ENCODE measurements around the gene RHEB. TPM values are rescaled to one million over a fixed set of nuclear protein-coding genes. Genes with fewer than 3 reads are reported as not detected.

RHEB gene
- total RNA-seq, 1 donor from 2014 or later: 143 TPM

DNA sequence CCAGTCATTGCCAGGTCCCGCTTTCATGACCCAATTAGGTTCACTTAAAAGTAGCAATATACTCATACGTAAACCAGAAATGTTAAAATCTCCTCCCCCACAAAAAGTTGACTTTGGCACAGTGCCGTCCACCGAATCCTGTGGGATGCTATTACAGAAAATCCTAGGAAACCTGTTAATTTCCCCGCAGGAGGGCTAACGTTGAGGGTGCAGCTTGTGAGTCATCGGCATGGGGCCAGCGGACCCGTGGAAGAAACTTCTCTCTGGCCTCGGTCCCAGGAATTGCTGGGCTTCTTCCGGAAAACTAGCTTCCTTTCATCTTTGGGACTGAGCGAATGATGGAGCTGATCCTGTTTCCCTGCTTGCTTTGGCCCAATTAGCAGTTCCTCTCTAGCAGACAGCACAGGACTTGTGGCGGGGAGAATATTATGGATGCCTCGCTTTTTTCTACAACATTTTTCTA lies 93.2 kb downstream of the RHEB start:
- FAIRE-seq (peak; percentile 64), DNase-seq (ENCODE audit: low read depth) (peak; percentile 97)
- Histone ChIP-seq H3K27me3 (ENCODE audit: insufficient read depth, low read length) (no peaks in the 10 kb centered on the region), H3K4me1 (ENCODE audit: insufficient read depth, low read length) (peaks cover 39% of the 10 kb centered on the region), H3K27ac (ENCODE audit: low read depth, low read length) (peak overlapping the region; percentile 57), H3K9me3 (ENCODE audit: insufficient read depth, low read depth, low read length) (peaks cover 7% of the 10 kb centered on the region), H3K36me3 (ENCODE audit: insufficient read depth, low read length) (no peaks in the 10 kb centered on the region), H3K4me3 (ENCODE audit: insufficient read depth, low read depth, low read length) (no peak overlapping the region), H3K79me2 (ENCODE audit: insufficient read depth, low read length) (no peaks in the 10 kb centered on the region), H3K9ac (ENCODE audit: low read length) (no peak overlapping the region), H2AFZ (ENCODE audit: low read depth, low read length) (no peak overlapping the region), H4K20me1 (ENCODE audit: insufficient read depth, low read length) (no peaks in the 10 kb centered on the region), H3K4me2 (ENCODE audit: low read length) (peak overlapping the region; percentile 68)
- peaks cover 28% of the 10 kb centered on the region for H3K4me1 Mint-ChIP-seq (ENCODE audit: low read depth, unreplicated experiment)
- H3K36me3 Mint-ChIP-seq (ENCODE audit: low read depth, unreplicated experiment): peaks cover 1% of the 10 kb centered on the region
- no peak overlapping the region for H3K4me3 Mint-ChIP-seq (ENCODE audit: unreplicated experiment)
- TF ChIP-seq, protein P1, sequence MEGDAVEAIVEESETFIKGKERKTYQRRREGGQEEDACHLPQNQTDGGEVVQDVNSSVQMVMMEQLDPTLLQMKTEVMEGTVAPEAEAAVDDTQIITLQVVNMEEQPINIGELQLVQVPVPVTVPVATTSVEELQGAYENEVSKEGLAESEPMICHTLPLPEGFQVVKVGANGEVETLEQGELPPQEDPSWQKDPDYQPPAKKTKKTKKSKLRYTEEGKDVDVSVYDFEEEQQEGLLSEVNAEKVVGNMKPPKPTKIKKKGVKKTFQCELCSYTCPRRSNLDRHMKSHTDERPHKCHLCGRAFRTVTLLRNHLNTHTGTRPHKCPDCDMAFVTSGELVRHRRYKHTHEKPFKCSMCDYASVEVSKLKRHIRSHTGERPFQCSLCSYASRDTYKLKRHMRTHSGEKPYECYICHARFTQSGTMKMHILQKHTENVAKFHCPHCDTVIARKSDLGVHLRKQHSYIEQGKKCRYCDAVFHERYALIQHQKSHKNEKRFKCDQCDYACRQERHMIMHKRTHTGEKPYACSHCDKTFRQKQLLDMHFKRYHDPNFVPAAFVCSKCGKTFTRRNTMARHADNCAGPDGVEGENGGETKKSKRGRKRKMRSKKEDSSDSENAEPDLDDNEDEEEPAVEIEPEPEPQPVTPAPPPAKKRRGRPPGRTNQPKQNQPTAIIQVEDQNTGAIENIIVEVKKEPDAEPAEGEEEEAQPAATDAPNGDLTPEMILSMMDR (IDR thresholded peaks at IDR 0.05; ENCODE audit: insufficient read depth, low read depth, low read length): no peak
- no peak for TF ChIP-seq EZH2 (IDR thresholded peaks at IDR 0.05; ENCODE audit: insufficient read depth, low read length)
- H3K27me3 Mint-ChIP-seq (ENCODE audit: low read depth, unreplicated experiment): peaks cover 24% of the 10 kb centered on the region
- peaks cover 9% of the 10 kb centered on the region for H3K9me3 Mint-ChIP-seq (ENCODE audit: unreplicated experiment)
- no peak overlapping the region for H3K27ac Mint-ChIP-seq (ENCODE audit: unreplicated experiment)

DNA sequence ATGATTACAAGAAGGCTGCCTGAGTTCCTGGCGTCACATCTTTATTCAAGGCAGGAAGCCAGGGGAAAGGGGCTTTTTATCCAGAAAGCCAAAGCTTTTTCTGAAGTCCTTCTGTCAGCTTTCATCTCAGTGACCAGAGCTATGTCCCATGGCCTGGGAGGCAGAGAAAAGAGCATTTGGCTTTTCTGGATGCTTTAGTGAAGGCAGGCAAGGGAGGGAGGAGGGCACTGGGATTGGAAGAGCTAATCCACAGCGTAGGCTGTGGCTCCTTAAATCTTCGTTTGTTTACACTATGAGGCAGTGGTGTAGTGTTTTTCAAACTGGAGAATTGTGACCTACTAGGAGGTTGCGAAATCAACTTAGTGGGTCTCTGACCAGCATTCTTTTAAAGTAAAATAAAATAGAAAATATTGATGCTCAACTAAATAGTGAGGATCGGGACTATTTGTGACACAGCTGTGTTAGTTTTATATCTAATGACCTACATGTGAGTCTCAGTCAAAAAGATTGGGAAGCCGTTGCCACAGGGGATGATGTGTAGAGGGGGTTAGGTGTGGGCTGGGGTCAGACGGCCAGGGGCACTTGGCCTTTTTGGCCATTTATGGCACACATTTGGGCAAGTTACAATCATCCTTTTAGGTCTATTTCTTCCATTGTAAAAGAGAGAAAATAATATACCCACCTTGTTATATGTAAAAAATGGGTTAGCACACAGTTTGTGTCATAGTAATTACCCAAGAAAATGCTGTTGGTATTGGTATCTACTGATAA lies 93.8 kb downstream of the RHEB start:
- H4K20me1 ChIP-seq (ENCODE audit: insufficient read depth, low read length): no peaks in the 10 kb centered on the region
- no peaks in the 10 kb centered on the region for H3K36me3 ChIP-seq (ENCODE audit: insufficient read depth, low read length)
- H2AFZ ChIP-seq (ENCODE audit: low read depth, low read length): no peak overlapping the region
- H3K9ac ChIP-seq (ENCODE audit: low read length): no peak overlapping the region
- H3K4me3 Mint-ChIP-seq (ENCODE audit: unreplicated experiment): no peak overlapping the region
- no peak overlapping the region for H3K27ac Mint-ChIP-seq (ENCODE audit: unreplicated experiment)
- no peak for TF ChIP-seq EZH2 (IDR thresholded peaks at IDR 0.05; ENCODE audit: insufficient read depth, low read length)
- TF ChIP-seq, protein P1 (IDR thresholded peaks at IDR 0.05; ENCODE audit: insufficient read depth, low read depth, low read length): no peak
- no peak overlapping the region for H3K4me3 ChIP-seq (ENCODE audit: insufficient read depth, low read depth, low read length)
- FAIRE-seq (no peak), DNase-seq (ENCODE audit: low read depth) (peak; percentile 78)
- H3K4me2 ChIP-seq (ENCODE audit: low read length): peak overlapping the region; percentile 68
- peaks cover 1% of the 10 kb centered on the region for H3K36me3 Mint-ChIP-seq (ENCODE audit: low read depth, unreplicated experiment)
- no peaks in the 10 kb centered on the region for H3K79me2 ChIP-seq (ENCODE audit: insufficient read depth, low read length)
- peaks cover 11% of the 10 kb centered on the region for H3K9me3 Mint-ChIP-seq (ENCODE audit: unreplicated experiment)
- H3K4me1 Mint-ChIP-seq (ENCODE audit: low read depth, unreplicated experiment): peaks cover 28% of the 10 kb centered on the region
- H3K4me1 ChIP-seq (ENCODE audit: insufficient read depth, low read length): peaks cover 39% of the 10 kb centered on the region
- H3K9me3 ChIP-seq (ENCODE audit: insufficient read depth, low read depth, low read length): peaks cover 9% of the 10 kb centered on the region
- peak overlapping the region; percentile 54 for H3K27ac ChIP-seq (ENCODE audit: low read depth, low read length)
- peaks cover 23% of the 10 kb centered on the region for H3K27me3 Mint-ChIP-seq (ENCODE audit: low read depth, unreplicated experiment)
- H3K27me3 ChIP-seq (ENCODE audit: insufficient read depth, low read length): peaks cover 1% of the 10 kb centered on the region

DNA sequence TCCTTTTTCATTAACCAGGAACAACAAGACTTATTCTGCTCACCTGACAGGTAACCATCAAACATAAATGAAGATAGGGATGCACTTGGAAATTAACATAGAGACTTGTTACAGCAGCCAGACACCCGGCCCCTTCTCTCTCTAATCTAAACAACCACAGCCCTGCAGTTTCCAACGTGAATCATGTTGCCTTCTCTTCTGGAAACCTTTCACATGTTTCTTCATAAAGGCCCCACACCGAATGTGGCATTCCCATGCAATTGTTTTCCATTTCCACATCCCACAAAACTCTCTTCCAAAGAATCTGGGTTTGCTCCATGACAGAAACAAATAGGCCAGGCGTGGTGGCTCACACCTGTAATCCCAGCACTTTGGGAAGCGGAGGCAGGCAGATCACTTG lies 94.9 kb downstream of the RHEB start:
- Mint-ChIP-seq H3K27me3 (ENCODE audit: low read depth, unreplicated experiment) (peaks cover 21% of the 10 kb centered on the region), H3K4me1 (ENCODE audit: low read depth, unreplicated experiment) (peaks cover 27% of the 10 kb centered on the region), H3K36me3 (ENCODE audit: low read depth, unreplicated experiment) (peaks cover 1% of the 10 kb centered on the region), H3K9me3 (ENCODE audit: unreplicated experiment) (peaks cover 18% of the 10 kb centered on the region), H3K27ac (ENCODE audit: unreplicated experiment) (no peak overlapping the region), H3K4me3 (ENCODE audit: unreplicated experiment) (no peak overlapping the region)
- H3K4me1 ChIP-seq (ENCODE audit: insufficient read depth, low read length): peaks cover 38% of the 10 kb centered on the region
- no peak for TF ChIP-seq EZH2 (IDR thresholded peaks at IDR 0.05; ENCODE audit: insufficient read depth, low read length)
- TF ChIP-seq, protein P1 (IDR thresholded peaks at IDR 0.05; ENCODE audit: insufficient read depth, low read depth, low read length): no peak
- no peak overlapping the region for H3K4me3 ChIP-seq (ENCODE audit: insufficient read depth, low read depth, low read length)
- peaks cover 15% of the 10 kb centered on the region for H3K9me3 ChIP-seq (ENCODE audit: insufficient read depth, low read depth, low read length)
- H3K9ac ChIP-seq (ENCODE audit: low read length): no peak overlapping the region
- H3K79me2 ChIP-seq (ENCODE audit: insufficient read depth, low read length): no peaks in the 10 kb centered on the region
- FAIRE-seq (no peak), DNase-seq (ENCODE audit: low read depth) (peak; percentile 65)
- no peak overlapping the region for H3K27ac ChIP-seq (ENCODE audit: low read depth, low read length)
- H3K27me3 ChIP-seq (ENCODE audit: insufficient read depth, low read length): peaks cover 4% of the 10 kb centered on the region
- no peaks in the 10 kb centered on the region for H4K20me1 ChIP-seq (ENCODE audit: insufficient read depth, low read length)
- H3K4me2 ChIP-seq (ENCODE audit: low read length): no peak overlapping the region
- no peak overlapping the region for H2AFZ ChIP-seq (ENCODE audit: low read depth, low read length)
- H3K36me3 ChIP-seq (ENCODE audit: insufficient read depth, low read length): no peaks in the 10 kb centered on the region

All from astrocyte (in vitro differentiated cells and primary cell).